HEK293 (cell line): ENCODE results near the gene TNKS2.

ENCODE experiments used
- CTCF ChIA-PET: fragments of 350-600 bp; formaldehyde crosslinking; extraction: SDS; loops from one replicate; lab custom pipeline; 2021; ENCODE audit warnings: antibody characterized with exemption; lab: Yijun Ruan, JAX
- POLR2A ChIA-PET: fragments of 300-600 bp; formaldehyde crosslinking; extraction: SDS; loops from one replicate; lab custom pipeline; 2020; ENCODE audit warnings: antibody characterized with exemption, inconsistent platforms; lab: Yijun Ruan, JAX
- H3K27ac ChIP-seq: fragments of 200-500 bp; sonication (Bioruptor generic); 2 replicates; pipeline ENCODE4 v1.5.1; 2014; ENCODE audit warnings: low read depth, low read length, control low read depth, inconsistent platforms; ENCODE audit errors: extremely low read depth
- H3K36me3 ChIP-seq, 2 experiments: fragments of 200-500 bp in 1 of 2; sonication (Bioruptor generic) in 1 of 2; 1 replicate in 1 of 2; 2 replicates in 1 of 2; pipeline ENCODE4 v1.5.1; 2014 to 2017; ENCODE audit warnings: inconsistent platforms in 2 of 2, low read length in 2 of 2; ENCODE audit not compliant: control insufficient read depth in 2 of 2, insufficient read depth in 1 of 2
- H3K4me1 ChIP-seq: fragments of 200-500 bp; sonication (Bioruptor generic); 2 replicates; pipeline ENCODE4 v1.5.1; 2014; ENCODE audit warnings: mild to moderate bottlenecking, low read length, inconsistent platforms; ENCODE audit not compliant: control insufficient read depth, insufficient read depth
- H3K4me3 ChIP-seq: 2 replicates; pipeline ENCODE4 v1.5.1; 2011; ENCODE audit warnings: low read depth, mild to moderate bottlenecking, control low read depth, low read length, moderate library complexity
- H3K9me3 ChIP-seq: fragments of 200-500 bp; sonication (Bioruptor generic); 2 replicates; pipeline ENCODE4 v1.5.1; 2014; ENCODE audit warnings: low read depth, low read length, inconsistent platforms; ENCODE audit not compliant: control insufficient read depth, insufficient read depth
- CTCF ChIP-seq: fragments of 450-650 bp; formaldehyde crosslinking; IDR thresholded peaks from 2 replicates; pipeline ENCODE4 v1.5.1; 2016; ENCODE audit warnings: missing biosample characterization, missing genetic modification characterization
- EGR2 ChIP-seq: fragments of 450-650 bp; formaldehyde crosslinking; IDR thresholded peaks from 2 replicates; pipeline ENCODE4 v1.5.1; 2016; ENCODE audit warnings: low read depth, missing biosample characterization, missing genetic modification characterization
- FEZF1 ChIP-seq: fragments of 450-650 bp; formaldehyde crosslinking; IDR thresholded peaks from 2 replicates; pipeline ENCODE4 v1.5.1; 2016; ENCODE audit warnings: missing biosample characterization, missing genetic modification characterization
- HOXA7 ChIP-seq: sonication (generic); formaldehyde crosslinking; IDR thresholded peaks from 2 replicates; pipeline ENCODE4 v1.8.1; 2022; ENCODE audit warnings: missing genetic modification reagents, borderline replicate concordance
- HOXC10 ChIP-seq: sonication (generic); formaldehyde crosslinking; IDR thresholded peaks from 2 replicates; pipeline ENCODE4 v1.8.1; 2023; ENCODE audit warnings: mild to moderate bottlenecking, missing genetic modification reagents
- HOXD13 ChIP-seq: sonication (generic); formaldehyde crosslinking; IDR thresholded peaks from 2 replicates; pipeline ENCODE4 v1.8.0; 2022; ENCODE audit warnings: missing genetic modification reagents, borderline replicate concordance
- KLF16 ChIP-seq: fragments of 450-650 bp; formaldehyde crosslinking; IDR thresholded peaks from 2 replicates; pipeline ENCODE4 v1.5.1; 2017; ENCODE audit warnings: missing biosample characterization, missing genetic modification characterization
- KLF8 ChIP-seq: fragments of 450-650 bp; formaldehyde crosslinking; IDR thresholded peaks from 2 replicates; pipeline ENCODE4 v1.5.1; 2016; ENCODE audit warnings: missing biosample characterization, missing genetic modification characterization
- RBAK ChIP-seq: fragments of 450-650 bp; formaldehyde crosslinking; IDR thresholded peaks from 2 replicates; pipeline ENCODE4 v1.5.1; 2016; ENCODE audit warnings: missing biosample characterization, missing genetic modification characterization
- SCRT1 ChIP-seq: fragments of 450-650 bp; formaldehyde crosslinking; IDR thresholded peaks from 2 replicates; pipeline ENCODE4 v1.5.1; 2016; ENCODE audit warnings: missing biosample characterization, missing genetic modification characterization, borderline replicate concordance
- ZBTB21 ChIP-seq: fragments of 450-650 bp; formaldehyde crosslinking; IDR thresholded peaks from 2 replicates; pipeline ENCODE4 v1.5.1; 2017; ENCODE audit warnings: missing biosample characterization, missing genetic modification characterization
- ZEB2 ChIP-seq: fragments of 450-650 bp; formaldehyde crosslinking; IDR thresholded peaks from 2 replicates; pipeline ENCODE4 v1.5.1; 2016; ENCODE audit warnings: missing biosample characterization, missing genetic modification characterization
- ZFHX2 ChIP-seq: fragments of 450-650 bp; formaldehyde crosslinking; conservative IDR thresholded peaks from 2 replicates; pipeline ENCODE4 v1.5.1; 2016; ENCODE audit warnings: missing biosample characterization, missing genetic modification characterization
- ZNF121 ChIP-seq: fragments of 450-650 bp; formaldehyde crosslinking; IDR thresholded peaks from 2 replicates; pipeline ENCODE4 v1.5.1; 2016; ENCODE audit warnings: missing biosample characterization, missing genetic modification characterization
- ZNF155 ChIP-seq: fragments of 450-650 bp; formaldehyde crosslinking; IDR thresholded peaks from 2 replicates; pipeline ENCODE4 v1.5.1; 2016; ENCODE audit warnings: missing biosample characterization, missing genetic modification characterization
- ZNF169 ChIP-seq: fragments of 450-650 bp; formaldehyde crosslinking; IDR thresholded peaks from 2 replicates; pipeline ENCODE4 v1.5.1; 2016; ENCODE audit warnings: missing biosample characterization, missing genetic modification characterization
- ZNF223 ChIP-seq: fragments of 450-650 bp; formaldehyde crosslinking; IDR thresholded peaks from 2 replicates; pipeline ENCODE4 v1.5.1; 2016; ENCODE audit warnings: missing biosample characterization, missing genetic modification characterization
- ZNF23 ChIP-seq: fragments of 450-650 bp; formaldehyde crosslinking; IDR thresholded peaks from 2 replicates; pipeline ENCODE4 v1.5.1; 2016; ENCODE audit warnings: missing biosample characterization, missing genetic modification characterization, borderline replicate concordance
- ZNF26 ChIP-seq: fragments of 450-650 bp; formaldehyde crosslinking; IDR thresholded peaks from 2 replicates; pipeline ENCODE4 v1.5.1; 2016; ENCODE audit warnings: missing biosample characterization, missing genetic modification characterization
- ZNF311 ChIP-seq: fragments of 450-650 bp; formaldehyde crosslinking; IDR thresholded peaks from 2 replicates; pipeline ENCODE4 v1.5.1; 2017; ENCODE audit warnings: missing biosample characterization, missing genetic modification characterization, borderline replicate concordance
- ZNF366 ChIP-seq: fragments of 450-650 bp; formaldehyde crosslinking; conservative IDR thresholded peaks from 2 replicates; pipeline ENCODE4 v1.5.1; 2016; ENCODE audit warnings: missing biosample characterization, missing genetic modification characterization
- ZNF37A ChIP-seq: fragments of 450-650 bp; IDR thresholded peaks from 2 replicates; pipeline ENCODE4 v1.5.1; 2018; ENCODE audit warnings: missing biosample characterization, missing genetic modification characterization
- ZNF521 ChIP-seq: fragments of 450-650 bp; formaldehyde crosslinking; IDR thresholded peaks from 2 replicates; pipeline ENCODE4 v1.5.1; 2017; ENCODE audit warnings: missing biosample characterization, mild to moderate bottlenecking, missing genetic modification characterization
- ZNF571 ChIP-seq: fragments of 450-650 bp; formaldehyde crosslinking; IDR thresholded peaks from 2 replicates; pipeline ENCODE4 v1.5.0; 2017; ENCODE audit warnings: missing biosample characterization, missing genetic modification characterization
- ZNF610 ChIP-seq: fragments of 450-650 bp; formaldehyde crosslinking; IDR thresholded peaks from 2 replicates; pipeline ENCODE4 v1.5.1; 2016; ENCODE audit warnings: missing biosample characterization, missing genetic modification characterization, borderline replicate concordance
- ZNF639 ChIP-seq: fragments of 450-650 bp; formaldehyde crosslinking; IDR thresholded peaks from 2 replicates; pipeline ENCODE4 v1.5.1; 2016; ENCODE audit warnings: missing biosample characterization, missing genetic modification characterization
- ZNF76 ChIP-seq: fragments of 450-650 bp; formaldehyde crosslinking; IDR thresholded peaks from 2 replicates; pipeline ENCODE4; 2016; ENCODE audit warnings: low read depth, missing biosample characterization, missing genetic modification characterization, borderline replicate concordance
- ZNF830 ChIP-seq: fragments of 450-650 bp; IDR thresholded peaks from 2 replicates; pipeline ENCODE4 v1.5.0; 2018; ENCODE audit warnings: missing biosample characterization, missing genetic modification characterization, low read depth, mild to moderate bottlenecking, moderate library complexity
- ZXDB ChIP-seq: fragments of 450-650 bp; formaldehyde crosslinking; IDR thresholded peaks from 2 replicates; pipeline ENCODE4 v1.5.1; 2016; ENCODE audit warnings: missing biosample characterization, missing genetic modification characterization
- TF ChIP-seq, protein P1 (sequence below): fragments of 450-650 bp; formaldehyde crosslinking; IDR thresholded peaks from 2 replicates; pipeline ENCODE4 v1.5.1; 2017; ENCODE audit warnings: missing biosample characterization, missing genetic modification characterization
- TF ChIP-seq, protein P2 (sequence below): fragments of 450-650 bp; formaldehyde crosslinking; IDR thresholded peaks from 2 replicates; pipeline ENCODE4 v1.5.1; 2016; ENCODE audit warnings: missing biosample characterization, missing genetic modification characterization

The TNKS2 gene

GRCh38 chr10:91864744-91865143 is 66.5 kb downstream of the TNKS2 start:
- Histone ChIP-seq H3K9me3 (no peaks in the 10 kb centered on the region), H3K4me3 (no peak overlapping the region), H3K27ac (no peak overlapping the region), H3K4me1 (no peaks in the 10 kb centered on the region), H3K36me3 (peaks cover 31 to 52% of the 10 kb centered on the region in 2 experiments; a peak in 2 of 3 replicates)
- TF ChIP-seq ZNF23 (tag by site-specific recombination) (no peak), ZNF223 (no peak), ZFHX2 (tag by site-specific recombination) (no peak), HOXC10 (CRISPR knock-in tag) (no peak), ZBTB21 (tag by site-specific recombination) (no peak), ZNF521 (tag by site-specific recombination) (no peak), ZNF26 (tag by site-specific recombination) (no peak), ZNF37A (tag by site-specific recombination) (no peak), ZNF155 (tag by site-specific recombination) (no peak), ZNF311 (tag by site-specific recombination) (no peak), KLF8 (tag by site-specific recombination) (no peak), HOXD13 (CRISPR knock-in tag) (no peak), HOXA7 (CRISPR knock-in tag) (no peak), ZEB2 (no peak), CTCF (tag by site-specific recombination) (no peak), EGR2 (no peak), ZNF610 (no peak), ZNF121 (tag by site-specific recombination) (no peak)
- TF ChIP-seq, protein P1, sequence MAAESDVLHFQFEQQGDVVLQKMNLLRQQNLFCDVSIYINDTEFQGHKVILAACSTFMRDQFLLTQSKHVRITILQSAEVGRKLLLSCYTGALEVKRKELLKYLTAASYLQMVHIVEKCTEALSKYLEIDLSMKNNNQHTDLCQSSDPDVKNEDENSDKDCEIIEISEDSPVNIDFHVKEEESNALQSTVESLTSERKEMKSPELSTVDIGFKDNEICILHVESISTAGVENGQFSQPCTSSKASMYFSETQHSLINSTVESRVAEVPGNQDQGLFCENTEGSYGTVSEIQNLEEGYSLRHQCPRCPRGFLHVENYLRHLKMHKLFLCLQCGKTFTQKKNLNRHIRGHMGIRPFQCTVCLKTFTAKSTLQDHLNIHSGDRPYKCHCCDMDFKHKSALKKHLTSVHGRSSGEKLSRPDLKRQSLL (tag by site-specific recombination) = no peak
- ChIA-PET POLR2A (interaction anchor here (0.7 kb wide), 1 partner anchor 33 kb away, joined by 6 read pairs; no protein-coding TSS in a partner anchor), CTCF (interaction anchor here (0.6 to 1.1 kb wide), 4 partner anchors 22 to 44 kb away, joined by 4 to 6 read pairs (median 4); no protein-coding TSS in a partner anchor)

DNA sequence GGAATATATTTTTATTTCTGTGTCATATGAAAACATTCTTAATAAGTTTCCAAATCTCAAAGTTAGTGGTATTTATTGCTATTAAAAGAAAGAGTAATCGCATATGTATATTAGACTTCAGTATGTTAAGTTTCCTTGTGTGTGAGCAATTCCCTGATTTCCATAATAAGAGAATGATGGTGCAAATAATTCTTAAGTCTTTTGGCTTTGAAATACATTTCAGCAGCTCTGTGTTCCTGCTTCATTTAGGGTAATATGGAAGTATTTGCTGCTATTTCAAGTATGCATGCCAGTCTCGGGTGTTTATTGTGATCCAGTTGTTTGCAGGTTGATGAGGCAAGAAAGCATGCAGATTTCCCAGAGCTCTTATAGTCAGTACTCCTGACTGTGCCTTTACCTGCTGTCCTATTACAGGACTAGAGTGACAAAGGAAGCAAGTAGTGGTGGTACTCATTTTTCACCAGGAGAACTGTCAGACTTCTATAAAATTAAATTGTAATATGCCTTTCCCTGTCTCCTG is 67.4 kb downstream of the TNKS2 start:
- POLR2A ChIA-PET = no interaction called here
- Histone ChIP-seq H3K4me3 (no peak overlapping the region), H3K36me3 (peaks cover 23 to 44% of the 10 kb centered on the region in 2 experiments; a peak in 2 of 3 replicates), H3K27ac (no peak overlapping the region), H3K4me1 (no peaks in the 10 kb centered on the region), H3K9me3 (no peaks in the 10 kb centered on the region)
- CTCF ChIA-PET = interaction anchor here (0.7 to 1.1 kb wide), 2 partner anchors 33 to 107 kb away, joined by 3 to 4 read pairs; no protein-coding TSS in a partner anchor
- TF ChIP-seq, protein P2, sequence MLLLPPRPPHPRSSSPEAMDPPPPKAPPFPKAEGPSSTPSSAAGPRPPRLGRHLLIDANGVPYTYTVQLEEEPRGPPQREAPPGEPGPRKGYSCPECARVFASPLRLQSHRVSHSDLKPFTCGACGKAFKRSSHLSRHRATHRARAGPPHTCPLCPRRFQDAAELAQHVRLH (tag by site-specific recombination) = no peak
- TF ChIP-seq ZNF76 (tag by site-specific recombination) (no peak), ZNF639 (tag by site-specific recombination) (no peak), ZNF366 (tag by site-specific recombination) (no peak), KLF16 (tag by site-specific recombination) (no peak), ZNF169 (tag by site-specific recombination) (no peak), ZNF830 (tag by site-specific recombination) (no peak), FEZF1 (no peak), SCRT1 (no peak), ZNF571 (tag by site-specific recombination) (no peak), RBAK (tag by site-specific recombination) (no peak), ZXDB (tag by site-specific recombination) (no peak)
- TF ChIP-seq, protein P1 (tag by site-specific recombination) = no peak
